ENCODE results near the gene SLC16A8. TPM values are rescaled to one million over a fixed set of nuclear protein-coding genes. Genes with fewer than 3 reads are reported as not detected.

The SLC16A8 gene
- total and polyA plus RNA-seq, 2 of the 13 experiments (the other 11 are each of a cell fraction or from before 2014, with no cell fraction given): not detected

GRCh38 chr22:38028344-38029130 is 55.4 kb downstream of the SLC16A8 start:
- H3K9me3 ChIP-seq (ENCODE audit: low read length): no peaks in the 10 kb centered on the region
- POLR2A ChIA-PET: no interaction called here
- no peak overlapping the region for H2AFZ ChIP-seq (ENCODE audit: low read length)
- H4K20me1 ChIP-seq (ENCODE audit: insufficient read depth, low read length): no peaks in the 10 kb centered on the region
- no peak overlapping the region for H3K4me3 ChIP-seq (replicated peaks in 1 of 3; ENCODE audit: insufficient read depth in 1 of 3, low read depth in 2 of 3, low read length in 3 of 3)
- DNase-seq (ENCODE audit: low spot score): no peak
- intact Hi-C loops (cut with micrococcal nuclease; ENCODE audit: unreplicated experiment) (no loop called here), in situ Hi-C loops (cut with HindIII; ENCODE audit: extremely low pct_ligation_motif_present, low pct_unique_long_range_greater_than_20kb) (no loop called here)
- ATAC-seq: no peak
- FAIRE-seq: no peak
- H3K79me2 ChIP-seq (ENCODE audit: insufficient read depth, low read length): no peaks in the 10 kb centered on the region
- no peaks in the 10 kb centered on the region for H3K36me3 ChIP-seq (replicated peaks in 1 of 2; ENCODE audit: control insufficient read depth in 1 of 2, insufficient read depth in 2 of 2, low read length in 2 of 2)
- no TSS peak for BruUV-seq (replicated peaks)
- no peak overlapping the region for H3K4me2 ChIP-seq (ENCODE audit: low read depth, low read length)
- CTCF ChIA-PET (ENCODE audit: low intra/inter-chr PET ratio, low total read pairs): no interaction called here
- H3K4me1 ChIP-seq (ENCODE audit: insufficient read depth, low read length): peaks cover 53% of the 10 kb centered on the region
- H3K9ac ChIP-seq (ENCODE audit: insufficient read depth, low read depth, low read length): no peak overlapping the region
- H3K27ac ChIP-seq (ENCODE audit: extremely low read length, insufficient read depth, low read length): no peak overlapping the region
- 63% methylated on average over 14 of the region's 15 CpGs for WGBS (ENCODE audit: low lambda C conversion rate)
- peaks cover 3 to 48% of the 10 kb centered on the region in 2 experiments; a peak in 3 of 5 replicates for H3K27me3 ChIP-seq (ENCODE audit: control insufficient read depth in 1 of 2, insufficient read depth in 2 of 2, low read length in 2 of 2)
- TF ChIP-seq SAFB2 (CRISPR knock-in tag; IDR thresholded peaks at IDR 0.05; ENCODE audit: borderline replicate concordance, low read depth): no peak
- TF ChIP-seq MED8 (CRISPR knock-in tag; IDR thresholded peaks at IDR 0.05; ENCODE audit: insufficient replicate concordance): no peak
- TF ChIP-seq AKNA (CRISPR knock-in tag; IDR thresholded peaks at IDR 0.05; ENCODE audit: borderline replicate concordance): no peak
- no peak for TF ChIP-seq ZNF224 (CRISPR knock-in tag; IDR thresholded peaks at IDR 0.05)
- TF ChIP-seq IRF1 (CRISPR knock-in tag; IDR thresholded peaks at IDR 0.05; ENCODE audit: low read depth): no peak
- TF ChIP-seq ZSCAN21 (CRISPR knock-in tag; IDR thresholded peaks at IDR 0.05; ENCODE audit: borderline replicate concordance): no peak
- TF ChIP-seq DBP (CRISPR knock-in tag; IDR thresholded peaks at IDR 0.05; ENCODE audit: not compliant biosample characterization): no peak
- no peak for TF ChIP-seq SOX5 (CRISPR knock-in tag; IDR thresholded peaks at IDR 0.05; ENCODE audit: borderline replicate concordance)
- TF ChIP-seq HMGA1 (CRISPR knock-in tag; conservative IDR thresholded peaks at IDR 0.05): no peak
- no peak for TF ChIP-seq ZNF362 (CRISPR knock-in tag; IDR thresholded peaks at IDR 0.05; ENCODE audit: borderline replicate concordance)
- TF ChIP-seq PRPF4 (IDR thresholded peaks at IDR 0.05; ENCODE audit: low read depth, low read length, poor library complexity, severe bottlenecking): no peak
- TF ChIP-seq NFE2 (CRISPR knock-in tag; IDR thresholded peaks at IDR 0.05): no peak
- no peak for TF ChIP-seq ZKSCAN5 (CRISPR knock-in tag; IDR thresholded peaks at IDR 0.05)
- TF ChIP-seq HNRNPH1 (optimal IDR thresholded peaks at IDR 0.05; ENCODE audit: low read depth, low read length): no peak
- TF ChIP-seq PLSCR1 (CRISPR knock-in tag; IDR thresholded peaks at IDR 0.05; ENCODE audit: borderline replicate concordance): no peak
